Measurements from ENCODE around the gene SCGN. TPM values are rescaled to one million over a fixed set of nuclear protein-coding genes. Genes with fewer than 3 reads are reported as not detected.

The SCGN gene
- total and polyA plus RNA-seq, 2 of the 13 experiments (the other 11 are each of a cell fraction or from before 2014, with no cell fraction given): 2.9 to 29.0 TPM

DNA sequence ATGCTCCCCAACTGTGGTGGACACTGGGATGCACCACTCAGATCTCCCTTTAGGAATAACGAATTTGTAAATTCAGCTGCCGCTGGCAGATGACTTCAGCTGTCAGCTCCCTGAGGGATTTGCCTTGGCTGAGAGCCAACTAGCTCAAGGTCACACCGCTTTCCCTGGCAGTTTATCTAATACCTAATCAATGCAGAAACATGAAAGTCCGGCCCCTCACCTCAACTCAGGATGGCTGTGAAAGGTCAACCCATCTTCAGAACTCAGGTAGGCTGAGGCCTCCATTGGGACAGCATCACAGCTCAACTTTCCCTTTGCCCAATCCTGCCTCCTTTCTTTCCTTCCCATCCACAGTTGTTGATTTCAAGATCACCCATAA, 22.8 kb upstream of the SCGN start (continued):
- TF ChIP-seq, protein P1, sequence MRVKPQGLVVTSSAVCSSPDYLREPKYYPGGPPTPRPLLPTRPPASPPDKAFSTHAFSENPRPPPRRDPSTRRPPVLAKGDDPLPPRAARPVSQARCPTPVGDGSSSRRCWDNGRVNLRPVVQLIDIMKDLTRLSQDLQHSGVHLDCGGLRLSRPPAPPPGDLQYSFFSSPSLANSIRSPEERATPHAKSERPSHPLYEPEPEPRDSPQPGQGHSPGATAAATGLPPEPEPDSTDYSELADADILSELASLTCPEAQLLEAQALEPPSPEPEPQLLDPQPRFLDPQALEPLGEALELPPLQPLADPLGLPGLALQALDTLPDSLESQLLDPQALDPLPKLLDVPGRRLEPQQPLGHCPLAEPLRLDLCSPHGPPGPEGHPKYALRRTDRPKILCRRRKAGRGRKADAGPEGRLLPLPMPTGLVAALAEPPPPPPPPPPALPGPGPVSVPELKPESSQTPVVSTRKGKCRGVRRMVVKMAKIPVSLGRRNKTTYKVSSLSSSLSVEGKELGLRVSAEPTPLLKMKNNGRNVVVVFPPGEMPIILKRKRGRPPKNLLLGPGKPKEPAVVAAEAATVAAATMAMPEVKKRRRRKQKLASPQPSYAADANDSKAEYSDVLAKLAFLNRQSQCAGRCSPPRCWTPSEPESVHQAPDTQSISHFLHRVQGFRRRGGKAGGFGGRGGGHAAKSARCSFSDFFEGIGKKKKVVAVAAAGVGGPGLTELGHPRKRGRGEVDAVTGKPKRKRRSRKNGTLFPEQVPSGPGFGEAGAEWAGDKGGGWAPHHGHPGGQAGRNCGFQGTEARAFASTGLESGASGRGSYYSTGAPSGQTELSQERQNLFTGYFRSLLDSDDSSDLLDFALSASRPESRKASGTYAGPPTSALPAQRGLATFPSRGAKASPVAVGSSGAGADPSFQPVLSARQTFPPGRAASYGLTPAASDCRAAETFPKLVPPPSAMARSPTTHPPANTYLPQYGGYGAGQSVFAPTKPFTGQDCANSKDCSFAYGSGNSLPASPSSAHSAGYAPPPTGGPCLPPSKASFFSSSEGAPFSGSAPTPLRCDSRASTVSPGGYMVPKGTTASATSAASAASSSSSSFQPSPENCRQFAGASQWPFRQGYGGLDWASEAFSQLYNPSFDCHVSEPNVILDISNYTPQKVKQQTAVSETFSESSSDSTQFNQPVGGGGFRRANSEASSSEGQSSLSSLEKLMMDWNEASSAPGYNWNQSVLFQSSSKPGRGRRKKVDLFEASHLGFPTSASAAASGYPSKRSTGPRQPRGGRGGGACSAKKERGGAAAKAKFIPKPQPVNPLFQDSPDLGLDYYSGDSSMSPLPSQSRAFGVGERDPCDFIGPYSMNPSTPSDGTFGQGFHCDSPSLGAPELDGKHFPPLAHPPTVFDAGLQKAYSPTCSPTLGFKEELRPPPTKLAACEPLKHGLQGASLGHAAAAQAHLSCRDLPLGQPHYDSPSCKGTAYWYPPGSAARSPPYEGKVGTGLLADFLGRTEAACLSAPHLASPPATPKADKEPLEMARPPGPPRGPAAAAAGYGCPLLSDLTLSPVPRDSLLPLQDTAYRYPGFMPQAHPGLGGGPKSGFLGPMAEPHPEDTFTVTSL (CRISPR knock-in tag; IDR thresholded peaks at IDR 0.05; ENCODE audit: borderline replicate concordance): peak; percentile 89
- TF ChIP-seq ZNF282 (IDR thresholded peaks at IDR 0.05; ENCODE audit: partially characterized antibody): no peak
- TF ChIP-seq THAP9 (CRISPR knock-in tag; IDR thresholded peaks at IDR 0.05; ENCODE audit: borderline replicate concordance): no peak
